Spleen (tissue), 7 donors: ENCODE measurements around the gene CUX1.

ENCODE experiments used
- POLR2A ChIP-seq, 3 donors: fragments of 450-650 bp; IDR thresholded peaks; one replicate each; pipeline ENCODE4 v1.5.1; 2017; ENCODE audit warnings: antibody characterized with exemption in 3 of 3, mild to moderate bottlenecking in 1 of 3
- POLR2AphosphoS5 ChIP-seq, 3 donors: sonication (generic); formaldehyde crosslinking; IDR thresholded peaks; one replicate each; pipeline ENCODE4 v1.5.1; 2017; ENCODE audit warnings: antibody characterized with exemption in 3 of 3
- TF ChIP-seq, protein P1 (sequence below), 11 experiments: fragments of 200-600 bp in 7 of 11; fragments of 450-650 bp in 4 of 11; sonication (generic) in 4 of 11; IDR thresholded peaks in 8 of 11; conservative IDR thresholded peaks in 3 of 11; 1 replicate in 7 of 11; 2 replicates in 4 of 11; pipeline versions ENCODE4 v1.4.0 to v1.8.0; 2016 to 2021; ENCODE audit warnings: antibody characterized with exemption in 11 of 11, inconsistent platforms in 4 of 11, mild to moderate bottlenecking in 1 of 11
- donor health status: DM: no; HTN: no; CAD: no; lungs with moderate emphysema.
- donor health status: DM: no; HTN: no; CAD: no.
- donor health status: DM: no; HTN: no; CAD: no.

GRCh38 chr7:102061354-102061945 lies 244.0 kb downstream of the CUX1 start:
- TF ChIP-seq, protein P1, sequence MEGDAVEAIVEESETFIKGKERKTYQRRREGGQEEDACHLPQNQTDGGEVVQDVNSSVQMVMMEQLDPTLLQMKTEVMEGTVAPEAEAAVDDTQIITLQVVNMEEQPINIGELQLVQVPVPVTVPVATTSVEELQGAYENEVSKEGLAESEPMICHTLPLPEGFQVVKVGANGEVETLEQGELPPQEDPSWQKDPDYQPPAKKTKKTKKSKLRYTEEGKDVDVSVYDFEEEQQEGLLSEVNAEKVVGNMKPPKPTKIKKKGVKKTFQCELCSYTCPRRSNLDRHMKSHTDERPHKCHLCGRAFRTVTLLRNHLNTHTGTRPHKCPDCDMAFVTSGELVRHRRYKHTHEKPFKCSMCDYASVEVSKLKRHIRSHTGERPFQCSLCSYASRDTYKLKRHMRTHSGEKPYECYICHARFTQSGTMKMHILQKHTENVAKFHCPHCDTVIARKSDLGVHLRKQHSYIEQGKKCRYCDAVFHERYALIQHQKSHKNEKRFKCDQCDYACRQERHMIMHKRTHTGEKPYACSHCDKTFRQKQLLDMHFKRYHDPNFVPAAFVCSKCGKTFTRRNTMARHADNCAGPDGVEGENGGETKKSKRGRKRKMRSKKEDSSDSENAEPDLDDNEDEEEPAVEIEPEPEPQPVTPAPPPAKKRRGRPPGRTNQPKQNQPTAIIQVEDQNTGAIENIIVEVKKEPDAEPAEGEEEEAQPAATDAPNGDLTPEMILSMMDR (IDR thresholded peaks at IDR 0.05 in 8 of 11, conservative IDR thresholded peaks at IDR 0.05 in 3 of 11) = no peak
- TF ChIP-seq POLR2A (IDR thresholded peaks at IDR 0.05) = no peak
- no peak for TF ChIP-seq POLR2AphosphoS5 (IDR thresholded peaks at IDR 0.05)
